Measurements from ENCODE around the gene RMRP.

Gene RMRP

GRCh38 chr9:35658137-35658967 is 533 bp upstream of the RMRP start, which contains the start of gene CCDC107 (continued):
- TF ChIP-seq ZNF423 (tag by site-specific recombination; IDR thresholded peaks at IDR 0.05) = 0 out of 2 replicates have a peak, but pooled peaks have one; percentile 15

GRCh38 chr9:35656831-35657545 is 831 bp downstream of the RMRP start:
- peaks cover 5 to 19% of the 10 kb centered on the region in 2 experiments for H3K36me3 ChIP-seq (ENCODE audit: control insufficient read depth in 2 of 2, insufficient read depth in 1 of 2, low read length in 2 of 2)

GRCh38 chr9:35656348-35656747 is 1.5 kb downstream of the RMRP start:
- ChIA-PET CTCF (interaction anchor here (1.1 to 14.5 kb wide), 8 partner anchors 9 to 226 kb away, joined by 4 to 157 read pairs (median 12); partner anchors contain the start of genes ARHGEF39, TLN1 and TPM2), POLR2A (interaction anchor here (0.7 to 4.3 kb wide), 5 partner anchors 9 to 101 kb away, joined by 4 to 41 read pairs (median 7); partner anchors contain the start of genes CREB3 and TLN1)
- TF ChIP-seq ZBTB1 (tag by site-specific recombination; IDR thresholded peaks at IDR 0.05) (no peak), RBAK (tag by site-specific recombination; IDR thresholded peaks at IDR 0.05) (no peak), ZNF146 (tag by site-specific recombination; IDR thresholded peaks at IDR 0.05) (no peak)
- no peak overlapping the region for H3K27ac ChIP-seq (ENCODE audit: extremely low read depth, low read depth, low read length)
- H3K36me3 ChIP-seq (ENCODE audit: control insufficient read depth in 2 of 2, insufficient read depth in 1 of 2, low read length in 2 of 2) = peaks cover 1 to 14% of the 10 kb centered on the region in 2 experiments; a peak in 2 of 3 replicates
- no peak overlapping the region for H3K4me3 ChIP-seq (ENCODE audit: low read depth, low read length)
- no peaks in the 10 kb centered on the region for H3K9me3 ChIP-seq (ENCODE audit: control insufficient read depth, insufficient read depth, low read depth, low read length)
- H3K4me1 ChIP-seq (ENCODE audit: control insufficient read depth, insufficient read depth, low read length) = peaks cover 8% of the 10 kb centered on the region; the same call in 1 of the 2 replicates

More at GRCh38 chr9:35656831-35657545, 831 bp downstream of the RMRP start:
- no peaks in the 10 kb centered on the region for H3K9me3 ChIP-seq (ENCODE audit: control insufficient read depth, insufficient read depth, low read depth, low read length)
- POLR2A ChIA-PET = interaction anchor here (0.7 to 4.3 kb wide), 12 partner anchors 10 to 554 kb away, joined by 3 to 41 read pairs (median 7); partner anchors contain the start of genes ATOSB, CREB3, GBA2 and RGP1
- CTCF ChIA-PET = interaction anchor here (0.7 to 14.5 kb wide), 11 partner anchors 11 to 578 kb away, joined by 3 to 157 read pairs (median 9); partner anchors contain the start of genes TLN1 and TPM2
- TF ChIP-seq ZNF169 (tag by site-specific recombination; IDR thresholded peaks at IDR 0.05) (no peak), SALL2 (tag by site-specific recombination; IDR thresholded peaks at IDR 0.05; ENCODE audit: borderline replicate concordance) (no peak), HOXC10 (CRISPR knock-in tag; IDR thresholded peaks at IDR 0.05) (no peak), ZNF341 (tag by site-specific recombination; IDR thresholded peaks at IDR 0.05; ENCODE audit: low read depth) (peak; percentile 90)
- peak overlapping the region; percentile 40 for H3K4me3 ChIP-seq (ENCODE audit: low read depth, low read length)
- peaks cover 8% of the 10 kb centered on the region; the same call in 1 of the 2 replicates for H3K4me1 ChIP-seq (ENCODE audit: control insufficient read depth, insufficient read depth, low read length)
- peak overlapping the region; percentile 93 for H3K27ac ChIP-seq (ENCODE audit: extremely low read depth, low read depth, low read length)

GRCh38 chr9:35653611-35654010 is 4.2 kb downstream of the RMRP start:
- POLR2A ChIA-PET = interaction anchor here (0.6 kb wide), 1 partner anchor 54 kb away, joined by 3 read pairs; no protein-coding TSS in a partner anchor
- no peaks in the 10 kb centered on the region for H3K4me1 ChIP-seq (ENCODE audit: control insufficient read depth, insufficient read depth, low read length)
- H3K27ac ChIP-seq (ENCODE audit: extremely low read depth, low read depth, low read length) = no peak overlapping the region
- no peaks in the 10 kb centered on the region for H3K9me3 ChIP-seq (ENCODE audit: control insufficient read depth, insufficient read depth, low read depth, low read length)
- CTCF ChIA-PET = interaction anchor here (0.7 kb wide), 1 partner anchor 1642 kb away, joined by 3 read pairs; no protein-coding TSS in a partner anchor
- H3K4me3 ChIP-seq (ENCODE audit: low read depth, low read length) = no peak overlapping the region
- TF ChIP-seq RBAK (tag by site-specific recombination; IDR thresholded peaks at IDR 0.05) = no peak
- no peak for TF ChIP-seq ZNF555 (tag by site-specific recombination; conservative IDR thresholded peaks at IDR 0.05)
- no peak for TF ChIP-seq ZBTB26 (tag by site-specific recombination; optimal IDR thresholded peaks at IDR 0.05)
- TF ChIP-seq ZNF16 (tag by site-specific recombination; IDR thresholded peaks at IDR 0.05; ENCODE audit: low read depth) = no peak
- TF ChIP-seq ZNF837 (tag by site-specific recombination; IDR thresholded peaks at IDR 0.05) = no peak
- no peak for TF ChIP-seq ZBTB20 (tag by site-specific recombination; IDR thresholded peaks at IDR 0.05)
- TF ChIP-seq ZNF280C (tag by site-specific recombination; IDR thresholded peaks at IDR 0.05) = no peak
- TF ChIP-seq ZBTB49 (tag by site-specific recombination; IDR thresholded peaks at IDR 0.05; ENCODE audit: low read depth) = no peak
- TF ChIP-seq ZNF560 (tag by site-specific recombination; IDR thresholded peaks at IDR 0.05; ENCODE audit: borderline replicate concordance) = no peak
- TF ChIP-seq ZNF174 (tag by site-specific recombination; IDR thresholded peaks at IDR 0.05) = no peak
- TF ChIP-seq ZNF24 (tag by site-specific recombination; IDR thresholded peaks at IDR 0.05) = no peak
- H3K36me3 ChIP-seq (ENCODE audit: control insufficient read depth in 2 of 2, insufficient read depth in 1 of 2, low read length in 2 of 2) = no peaks in the 10 kb centered on the region

Data from HEK293 (cell line).